Measurements from ENCODE around the gene PRRG1.
A peak's percentile ranks its signal among the peaks of the same experiment; 100 is the strongest.

The PRRG1 gene

GRCh38 chrX:37348971-37349220 is 268 bp upstream of the PRRG1 start:
- no peaks in the 10 kb centered on the region for H3K36me3 ChIP-seq (ENCODE audit: control insufficient read depth in 1 of 2, insufficient read depth in 2 of 2, low read depth in 1 of 2, low read length in 2 of 2)
- H2AK5ac ChIP-seq (ENCODE audit: low read length, severe bottlenecking): no peak overlapping the region
- 0% methylated on average over 10 of the region's 18 CpGs for WGBS
- H4K8ac ChIP-seq (ENCODE audit: low read length): peak overlapping the region; percentile 88
- peak overlapping the region; percentile 39 to 79 for H3K4me3 ChIP-seq (ENCODE audit: insufficient read depth in 1 of 2, low read depth in 1 of 2, low read length in 2 of 2)
- H3K18ac ChIP-seq (ENCODE audit: low read depth in 1 of 2, low read length in 2 of 2): peak overlapping the region; percentile 83 to 91
- H2BK120ac ChIP-seq (ENCODE audit: low read depth, low read length): no peak overlapping the region
- H2BK15ac ChIP-seq (ENCODE audit: low read depth, poor library complexity, severe bottlenecking): no peak overlapping the region
- peak overlapping the region; percentile 14 for H2AFZ ChIP-seq (ENCODE audit: low read depth, low read length)
- no peak overlapping the region for H3K23ac ChIP-seq (ENCODE audit: low read length in 2 of 2)
- H3K9me3 ChIP-seq (ENCODE audit: control insufficient read depth, low read length): no peaks in the 10 kb centered on the region
- H3K27me3 ChIP-seq (ENCODE audit: control insufficient read depth in 1 of 2, insufficient read depth in 1 of 2, low read length in 2 of 2): no peaks in the 10 kb centered on the region
- no peak overlapping the region for H2BK5ac ChIP-seq (ENCODE audit: low read depth, low read length, poor library complexity, severe bottlenecking)
- peak overlapping the region; percentile 75 for H4K91ac ChIP-seq (ENCODE audit: low read length)
- peak overlapping the region; percentile 67 for H3K9ac ChIP-seq (ENCODE audit: low read length)
- DNase-seq: no peak
- H3K79me1 ChIP-seq (replicated peaks; ENCODE audit: low read length, poor library complexity, severe bottlenecking): no peaks in the 10 kb centered on the region
- no peaks in the 10 kb centered on the region for H3K4me1 ChIP-seq (ENCODE audit: control insufficient read depth, insufficient read depth, low read depth, low read length)
- H3K27ac ChIP-seq (ENCODE audit: low read length, poor library complexity, severe bottlenecking): peak overlapping the region; percentile 94
- H3K14ac ChIP-seq (ENCODE audit: low read length in 2 of 2): no peak overlapping the region
- H2BK12ac ChIP-seq (ENCODE audit: low read length in 2 of 2): peak overlapping the region in 1 of 2 experiments; percentile 78
- peak overlapping the region in 1 of 2 experiments; percentile 84 for H3K4ac ChIP-seq (ENCODE audit: low read depth in 1 of 2, low read length in 2 of 2)
- H3K4me2 ChIP-seq (ENCODE audit: low read length, poor library complexity, severe bottlenecking): peak overlapping the region; percentile 53

- Histone ChIP-seq H2BK120ac (ENCODE audit: low read depth, low read length) (no peak overlapping the region), H3K4me3 (ENCODE audit: insufficient read depth in 1 of 2, low read depth in 1 of 2, low read length in 2 of 2) (peak overlapping the region; percentile 82 to 86), H4K91ac (ENCODE audit: low read length) (no peak overlapping the region), H2BK12ac (ENCODE audit: low read length in 2 of 2) (no peak overlapping the region), H2AK5ac (ENCODE audit: low read length, severe bottlenecking) (no peak overlapping the region), H3K27ac (ENCODE audit: low read length, poor library complexity, severe bottlenecking) (peak overlapping the region; percentile 46), H3K36me3 (ENCODE audit: control insufficient read depth in 1 of 2, insufficient read depth in 2 of 2, low read depth in 1 of 2, low read length in 2 of 2) (no peaks in the 10 kb centered on the region), H2BK15ac (ENCODE audit: low read depth, poor library complexity, severe bottlenecking) (no peak overlapping the region), H3K9ac (ENCODE audit: low read length) (peak overlapping the region; percentile 89), H2BK5ac (ENCODE audit: low read depth, low read length, poor library complexity, severe bottlenecking) (no peak overlapping the region), H3K27me3 (ENCODE audit: control insufficient read depth in 1 of 2, insufficient read depth in 1 of 2, low read length in 2 of 2) (no peaks in the 10 kb centered on the region), H4K8ac (ENCODE audit: low read length) (no peak overlapping the region), H2AFZ (ENCODE audit: low read depth, low read length) (no peak overlapping the region), H3K4me1 (ENCODE audit: control insufficient read depth, insufficient read depth, low read depth, low read length) (no peaks in the 10 kb centered on the region), H3K4ac (ENCODE audit: low read depth in 1 of 2, low read length in 2 of 2) (no peak overlapping the region), H3K79me1 (replicated peaks; ENCODE audit: low read length, poor library complexity, severe bottlenecking) (no peaks in the 10 kb centered on the region), H3K18ac (ENCODE audit: low read depth in 1 of 2, low read length in 2 of 2) (no peak overlapping the region), H3K4me2 (ENCODE audit: low read length, poor library complexity, severe bottlenecking) (peak overlapping the region; percentile 56), H3K14ac (ENCODE audit: low read length in 2 of 2) (no peak overlapping the region), H3K23ac (ENCODE audit: low read length in 2 of 2) (no peak overlapping the region), H3K9me3 (ENCODE audit: control insufficient read depth, low read length) (no peaks in the 10 kb centered on the region)
- 0% methylated on average over 6 of the region's 8 CpGs for WGBS
- DNase-seq: peak; percentile 43
Measured at GRCh38 chrX:37350034-37350365, 836 bp downstream of the PRRG1 start.

GRCh38 chrX:37353646-37354045 is 4.5 kb downstream of the PRRG1 start:
- Histone ChIP-seq H3K27ac (ENCODE audit: low read length, poor library complexity, severe bottlenecking) (no peak overlapping the region), H3K4me2 (ENCODE audit: low read length, poor library complexity, severe bottlenecking) (no peak overlapping the region), H3K27me3 (ENCODE audit: control insufficient read depth in 1 of 2, insufficient read depth in 1 of 2, low read length in 2 of 2) (no peaks in the 10 kb centered on the region), H3K9me3 (ENCODE audit: control insufficient read depth, low read length) (no peaks in the 10 kb centered on the region), H2BK12ac (ENCODE audit: low read length in 2 of 2) (no peak overlapping the region), H2BK120ac (ENCODE audit: low read depth, low read length) (no peak overlapping the region), H4K91ac (ENCODE audit: low read length) (no peak overlapping the region), H3K4ac (ENCODE audit: low read depth in 1 of 2, low read length in 2 of 2) (no peak overlapping the region), H3K79me1 (replicated peaks; ENCODE audit: low read length, poor library complexity, severe bottlenecking) (no peaks in the 10 kb centered on the region), H2AFZ (ENCODE audit: low read depth, low read length) (no peak overlapping the region), H3K9ac (ENCODE audit: low read length) (no peak overlapping the region), H2AK5ac (ENCODE audit: low read length, severe bottlenecking) (no peak overlapping the region), H3K14ac (ENCODE audit: low read length in 2 of 2) (no peak overlapping the region), H3K4me1 (ENCODE audit: control insufficient read depth, insufficient read depth, low read depth, low read length) (no peaks in the 10 kb centered on the region), H3K18ac (ENCODE audit: low read depth in 1 of 2, low read length in 2 of 2) (no peak overlapping the region), H3K36me3 (ENCODE audit: control insufficient read depth in 1 of 2, insufficient read depth in 2 of 2, low read depth in 1 of 2, low read length in 2 of 2) (no peaks in the 10 kb centered on the region), H2BK15ac (ENCODE audit: low read depth, poor library complexity, severe bottlenecking) (no peak overlapping the region), H2BK5ac (ENCODE audit: low read depth, low read length, poor library complexity, severe bottlenecking) (no peak overlapping the region), H3K4me3 (ENCODE audit: insufficient read depth in 1 of 2, low read depth in 1 of 2, low read length in 2 of 2) (no peak overlapping the region), H3K23ac (ENCODE audit: low read length in 2 of 2) (no peak overlapping the region), H4K8ac (ENCODE audit: low read length) (no peak overlapping the region)
- 100% methylated on average over 2 of the region's 2 CpGs for WGBS
- no peak for DNase-seq

GRCh38 chrX:37357436-37357835 is 8.3 kb downstream of the PRRG1 start:
- no peaks in the 10 kb centered on the region for H3K79me1 ChIP-seq (replicated peaks; ENCODE audit: low read length, poor library complexity, severe bottlenecking)
- no peak overlapping the region for H3K4me3 ChIP-seq (ENCODE audit: insufficient read depth in 1 of 2, low read depth in 1 of 2, low read length in 2 of 2)
- H3K27ac ChIP-seq (ENCODE audit: low read length, poor library complexity, severe bottlenecking): no peak overlapping the region
- 100% methylated on average over 2 of the region's 3 CpGs for WGBS
- no peak overlapping the region for H3K14ac ChIP-seq (ENCODE audit: low read length in 2 of 2)
- DNase-seq: no peak
- H3K9me3 ChIP-seq (ENCODE audit: control insufficient read depth, low read length): peaks cover 8% of the 10 kb centered on the region
- H2AFZ ChIP-seq (ENCODE audit: low read depth, low read length): no peak overlapping the region
- no peaks in the 10 kb centered on the region for H3K4me1 ChIP-seq (ENCODE audit: control insufficient read depth, insufficient read depth, low read depth, low read length)
- no peak overlapping the region for H2BK5ac ChIP-seq (ENCODE audit: low read depth, low read length, poor library complexity, severe bottlenecking)
- no peak overlapping the region for H4K8ac ChIP-seq (ENCODE audit: low read length)
- no peak overlapping the region for H3K4me2 ChIP-seq (ENCODE audit: low read length, poor library complexity, severe bottlenecking)
- no peak overlapping the region for H3K18ac ChIP-seq (ENCODE audit: low read depth in 1 of 2, low read length in 2 of 2)
- H3K23ac ChIP-seq (ENCODE audit: low read length in 2 of 2): no peak overlapping the region
- no peak overlapping the region for H2BK15ac ChIP-seq (ENCODE audit: low read depth, poor library complexity, severe bottlenecking)
- H3K36me3 ChIP-seq (ENCODE audit: control insufficient read depth in 1 of 2, insufficient read depth in 2 of 2, low read depth in 1 of 2, low read length in 2 of 2): no peaks in the 10 kb centered on the region
- no peak overlapping the region for H3K9ac ChIP-seq (ENCODE audit: low read length)
- no peak overlapping the region for H2BK120ac ChIP-seq (ENCODE audit: low read depth, low read length)
- no peak overlapping the region for H4K91ac ChIP-seq (ENCODE audit: low read length)
- H3K27me3 ChIP-seq (ENCODE audit: control insufficient read depth in 1 of 2, insufficient read depth in 1 of 2, low read length in 2 of 2): no peaks in the 10 kb centered on the region
- no peak overlapping the region for H3K4ac ChIP-seq (ENCODE audit: low read depth in 1 of 2, low read length in 2 of 2)
- no peak overlapping the region for H2BK12ac ChIP-seq (ENCODE audit: low read length in 2 of 2)
- H2AK5ac ChIP-seq (ENCODE audit: low read length, severe bottlenecking): no peak overlapping the region

Measured in mesenchymal stem cell (in vitro differentiated cells and primary cell).